ENCODE data around the gene AGFG1. TPM values are rescaled to one million over a fixed set of nuclear protein-coding genes. Genes with fewer than 3 reads are reported as not detected.

The AGFG1 gene
- total RNA-seq, 1 experiment from 2014 or later, result 109 TPM

DNA sequence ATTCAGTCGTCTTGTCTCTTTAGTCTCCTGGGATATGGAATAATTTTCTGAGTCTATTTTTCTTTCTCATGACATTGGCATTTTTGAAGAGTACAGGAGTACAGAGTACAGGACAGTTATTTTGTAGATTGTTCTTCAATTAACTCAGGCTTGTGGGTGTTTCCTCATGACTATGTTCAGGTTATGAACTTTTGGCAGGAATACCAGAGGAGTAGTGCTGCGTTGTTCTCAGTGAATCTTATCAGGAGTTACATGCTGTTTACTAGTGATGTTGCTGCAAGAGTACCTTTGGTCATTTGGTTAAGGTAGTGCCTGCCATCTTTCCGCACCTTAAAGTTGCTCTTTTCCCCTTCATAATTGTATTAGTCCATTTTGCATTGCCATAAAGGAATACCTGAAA is 41.3 kb upstream of the AGFG1 start:
- no CpG with 5 or more reads among the region's 3 CpGs for WGBS (ENCODE audit: extremely low coverage, insufficient read length, low lambda C conversion rate)
- no peaks in the 10 kb centered on the region for H3K27me3 Mint-ChIP-seq (ENCODE audit: low read depth)

More for the DNA sequence above, 41.3 kb upstream of the AGFG1 start:
- Histone ChIP-seq H3K4me2 (ENCODE audit: insufficient read depth, insufficient read length, low read length) (no peak overlapping the region), H3K18ac (ENCODE audit: insufficient read length, low read depth, low read length) (no peak overlapping the region), H4K5ac (ENCODE audit: insufficient read length, low read depth, low read length) (no peak overlapping the region), H2BK5ac (ENCODE audit: insufficient read length, low read length) (no peak overlapping the region), H2BK20ac (ENCODE audit: low read depth, low read length, poor library complexity, severe bottlenecking) (no peak overlapping the region), H2BK120ac (ENCODE audit: low read depth, low read length, poor library complexity, severe bottlenecking) (no peak overlapping the region), H4K91ac (ENCODE audit: insufficient read length, low read depth, low read length) (no peak overlapping the region), H3K23me2 (ENCODE audit: insufficient read length, low read depth, low read length, poor library complexity, severe bottlenecking) (no peaks in the 10 kb centered on the region), H3K14ac (ENCODE audit: insufficient read depth, low read length) (no peak overlapping the region), H2AK5ac (ENCODE audit: insufficient read length, low read length) (no peak overlapping the region), H3K27ac (ENCODE audit: insufficient read length, low read depth, low read length) (no peak overlapping the region), H4K20me1 (ENCODE audit: control insufficient read depth, insufficient read depth, insufficient read length) (no peaks in the 10 kb centered on the region), H3K79me1 (ENCODE audit: insufficient read depth, low read depth, low read length, poor library complexity, severe bottlenecking) (no peaks in the 10 kb centered on the region), H3K27me3 (ENCODE audit: insufficient read depth, low read length) (no peaks in the 10 kb centered on the region), H2BK12ac (ENCODE audit: insufficient read length, low read depth, low read length) (no peak overlapping the region), H3K23ac (ENCODE audit: insufficient read length, low read depth, low read length) (no peak overlapping the region), H4K8ac (replicated peaks; ENCODE audit: insufficient read length, low read depth, low read length) (no peak overlapping the region), H3K79me2 (ENCODE audit: insufficient read depth, low read length) (no peaks in the 10 kb centered on the region), H3K4me1 (ENCODE audit: insufficient read depth, low read length) (no peaks in the 10 kb centered on the region), H3K9ac (ENCODE audit: extremely low read depth, insufficient read length, low read length) (no peak overlapping the region), H2BK15ac (ENCODE audit: low read depth, low read length) (no peak overlapping the region), H3T11ph (ENCODE audit: low read length) (no peak overlapping the region), H2AFZ (ENCODE audit: low read length) (no peak overlapping the region), H3K56ac (ENCODE audit: insufficient read length, low read depth, low read length) (no peak overlapping the region), H3K4ac (ENCODE audit: low read depth, low read length) (no peak overlapping the region), H3K9me3 (ENCODE audit: control insufficient read depth, low read depth, low read length) (peaks cover 13% of the 10 kb centered on the region)
- Mint-ChIP-seq H3K4me1 (no peaks in the 10 kb centered on the region), H3K27ac (no peak overlapping the region), H3K4me3 (no peak overlapping the region), H3K9me3 (peaks cover 26 to 29% of the 10 kb centered on the region in 2 experiments), H3K36me3 (ENCODE audit: insufficient read depth in 1 of 3, low read depth in 3 of 3) (peaks cover 11 to 16% (median 13%) of the 10 kb centered on the region in 3 experiments)
- DNase-seq, result no peak
- TF ChIP-seq, protein P1, sequence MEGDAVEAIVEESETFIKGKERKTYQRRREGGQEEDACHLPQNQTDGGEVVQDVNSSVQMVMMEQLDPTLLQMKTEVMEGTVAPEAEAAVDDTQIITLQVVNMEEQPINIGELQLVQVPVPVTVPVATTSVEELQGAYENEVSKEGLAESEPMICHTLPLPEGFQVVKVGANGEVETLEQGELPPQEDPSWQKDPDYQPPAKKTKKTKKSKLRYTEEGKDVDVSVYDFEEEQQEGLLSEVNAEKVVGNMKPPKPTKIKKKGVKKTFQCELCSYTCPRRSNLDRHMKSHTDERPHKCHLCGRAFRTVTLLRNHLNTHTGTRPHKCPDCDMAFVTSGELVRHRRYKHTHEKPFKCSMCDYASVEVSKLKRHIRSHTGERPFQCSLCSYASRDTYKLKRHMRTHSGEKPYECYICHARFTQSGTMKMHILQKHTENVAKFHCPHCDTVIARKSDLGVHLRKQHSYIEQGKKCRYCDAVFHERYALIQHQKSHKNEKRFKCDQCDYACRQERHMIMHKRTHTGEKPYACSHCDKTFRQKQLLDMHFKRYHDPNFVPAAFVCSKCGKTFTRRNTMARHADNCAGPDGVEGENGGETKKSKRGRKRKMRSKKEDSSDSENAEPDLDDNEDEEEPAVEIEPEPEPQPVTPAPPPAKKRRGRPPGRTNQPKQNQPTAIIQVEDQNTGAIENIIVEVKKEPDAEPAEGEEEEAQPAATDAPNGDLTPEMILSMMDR (conservative IDR thresholded peaks at IDR 0.05), result no peak

Measured in H9 (cell line).